ENCODE data around the gene ZDHHC11B.
"Not testable (repeated sequence)": the region's sequence is repeated elsewhere in the genome, so short reads cannot be mapped to it uniquely, and the experiment has no call there.

ZDHHC11B gene

GRCh38 chr5:719379-719778 lies 65.2 kb downstream of the ZDHHC11B start:
- DNase-seq (ENCODE audit: low read depth in 1 of 2, low spot score in 1 of 2): not testable (repeated sequence)

- no peak for DNase-seq (ENCODE audit: low read depth in 1 of 2, low spot score in 1 of 2)
Measured at GRCh38 chr5:717143-717542, 67.4 kb downstream of the ZDHHC11B start.

GRCh38 chr5:716740-717139 lies 67.8 kb downstream of the ZDHHC11B start:
- not testable (repeated sequence) for DNase-seq (ENCODE audit: low read depth in 1 of 2, low spot score in 1 of 2)

- DNase-seq (ENCODE audit: low read depth in 1 of 2, low spot score in 1 of 2): not testable (repeated sequence)
Measured at GRCh38 chr5:715636-716035, 68.9 kb downstream of the ZDHHC11B start.

- DNase-seq (ENCODE audit: low read depth in 1 of 2, low spot score in 1 of 2): not testable (repeated sequence)
Measured at GRCh38 chr5:714215-715118, 70.1 kb downstream of the ZDHHC11B start.

GRCh38 chr5:713686-714085 lies 70.8 kb downstream of the ZDHHC11B start:
- DNase-seq (ENCODE audit: low read depth in 1 of 2, low spot score in 1 of 2): not testable (repeated sequence)

GRCh38 chr5:708848-709517 lies 75.5 kb downstream of the ZDHHC11B start:
- not testable (repeated sequence) for DNase-seq (ENCODE audit: low read depth in 1 of 2, low spot score in 1 of 2)

GRCh38 chr5:708374-708773 lies 76.2 kb downstream of the ZDHHC11B start:
- not testable (repeated sequence) for DNase-seq (ENCODE audit: low read depth in 1 of 2, low spot score in 1 of 2)

- not testable (repeated sequence) for DNase-seq (ENCODE audit: low read depth in 1 of 2, low spot score in 1 of 2)
Measured at GRCh38 chr5:706127-706526, 78.4 kb downstream of the ZDHHC11B start.

- DNase-seq (ENCODE audit: low read depth in 1 of 2, low spot score in 1 of 2): not testable (repeated sequence)
Measured at GRCh38 chr5:696753-697702, 87.5 kb downstream of the ZDHHC11B start.

GRCh38 chr5:696191-696590 lies 88.3 kb downstream of the ZDHHC11B start:
- not testable (repeated sequence) for DNase-seq (ENCODE audit: low read depth in 1 of 2, low spot score in 1 of 2)

- DNase-seq (ENCODE audit: low read depth in 1 of 2, low spot score in 1 of 2): not testable (repeated sequence)
Measured at GRCh38 chr5:695475-695874, 89.1 kb downstream of the ZDHHC11B start.

GRCh38 chr5:694042-694431 lies 90.5 kb downstream of the ZDHHC11B start:
- DNase-seq (ENCODE audit: low read depth in 1 of 2, low spot score in 1 of 2): not testable (repeated sequence)

- DNase-seq (ENCODE audit: low read depth in 1 of 2, low spot score in 1 of 2): peak; percentile 75 to 82
Measured at GRCh38 chr5:693271-694041, 91.1 kb downstream of the ZDHHC11B start, which contains the start of gene TPPP. TPPP (minus strand) TSS chr5:693352; CDS start chr5:678060, 15,292 bp downstream.

GRCh38 chr5:692529-693041 lies 91.9 kb downstream of the ZDHHC11B start:
- not testable (repeated sequence) for DNase-seq (ENCODE audit: low read depth in 1 of 2, low spot score in 1 of 2)

GRCh38 chr5:691817-692528 lies 92.6 kb downstream of the ZDHHC11B start:
- DNase-seq (ENCODE audit: low read depth in 1 of 2, low spot score in 1 of 2): no peak

- not testable (repeated sequence) for DNase-seq (ENCODE audit: low read depth in 1 of 2, low spot score in 1 of 2)
Measured at GRCh38 chr5:691049-691448, 93.5 kb downstream of the ZDHHC11B start.

GRCh38 chr5:690293-690692 lies 94.2 kb downstream of the ZDHHC11B start:
- not testable (repeated sequence) for DNase-seq (ENCODE audit: low read depth in 1 of 2, low spot score in 1 of 2)

- not testable (repeated sequence) for DNase-seq (ENCODE audit: low read depth in 1 of 2, low spot score in 1 of 2)
Measured at GRCh38 chr5:688348-689010, 96.0 kb downstream of the ZDHHC11B start.

Data from stimulated activated CD4-positive, alpha-beta T cell treated with anti-CD3 and anti-CD28 coated beads, Interleukin-15, amount 100 ng/mL, for 1 hour (primary cell).